Stimulated activated naive CD8-positive, alpha-beta T cell treated with anti-CD3 and anti-CD28 coated beads, Interleukin-15, Interleukin-2, amounts not matched to agents 100 U/mL and 50 U/mL, for 24 hours (primary cell): ENCODE data around the gene FBLN7.
"Not testable (repeated sequence)": the region's sequence is repeated elsewhere in the genome, so short reads cannot be mapped to it uniquely, and the experiment has no call there.

ENCODE experiments used
- ATAC-seq: fragments of 150-1000 bp; cut with Tn5 transposase; one replicate; pipeline ENCODE4 v1.10.0; 2021
- DNase-seq: peaks from one replicate; pipeline ENCODE4 v3.0.0; 2021

The FBLN7 gene

DNA sequence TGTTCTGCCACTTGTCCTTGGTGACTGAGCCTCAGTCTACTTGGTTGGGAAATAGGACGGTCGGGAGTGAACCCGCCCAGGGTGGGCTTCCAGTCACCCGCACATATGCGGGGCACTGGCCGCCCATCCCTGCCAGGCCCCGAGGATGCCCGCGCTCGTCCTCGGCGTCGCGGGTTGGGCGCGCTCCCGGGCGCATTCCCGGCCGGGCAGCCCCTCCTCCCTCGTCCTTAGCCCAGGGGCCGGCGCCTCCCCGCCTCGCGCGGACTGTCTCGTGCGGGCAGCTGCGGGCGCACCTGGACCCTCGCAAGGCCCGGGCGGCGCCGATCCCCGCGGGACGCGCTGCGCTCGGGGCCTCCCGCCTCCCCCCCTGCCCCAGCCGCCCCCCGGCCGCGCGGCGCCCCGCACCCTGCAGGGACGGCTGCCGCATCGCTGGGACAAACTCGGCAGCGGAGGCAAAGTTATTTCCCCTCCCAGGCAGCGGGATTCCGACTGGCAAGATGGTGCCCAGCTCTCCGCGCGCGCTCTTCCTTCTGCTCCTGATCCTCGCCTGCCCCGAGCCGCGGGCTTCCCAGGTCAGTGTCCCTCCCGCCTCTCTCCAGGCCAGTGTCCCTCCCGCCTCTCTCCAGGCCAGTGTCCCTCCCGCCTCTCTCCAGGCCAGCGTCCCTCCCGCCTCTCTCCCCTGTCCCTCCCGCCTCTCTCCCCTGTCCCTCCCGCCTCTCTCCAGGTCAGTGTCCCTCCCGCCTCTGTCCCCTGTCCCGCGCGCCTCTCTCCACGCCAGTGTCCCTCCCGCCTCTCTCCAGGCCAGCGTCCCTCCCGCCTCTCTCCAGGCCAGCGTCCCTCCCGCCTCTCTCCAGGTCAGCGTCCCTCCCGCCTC, at the start of gene FBLN7:
Gene FBLN7 (plus strand): TSS at position 227 of the 874 bp plus-strand sequence. CDS start 271 bp downstream, at position 498.
- ATAC-seq = peak; percentile 8

DNA sequence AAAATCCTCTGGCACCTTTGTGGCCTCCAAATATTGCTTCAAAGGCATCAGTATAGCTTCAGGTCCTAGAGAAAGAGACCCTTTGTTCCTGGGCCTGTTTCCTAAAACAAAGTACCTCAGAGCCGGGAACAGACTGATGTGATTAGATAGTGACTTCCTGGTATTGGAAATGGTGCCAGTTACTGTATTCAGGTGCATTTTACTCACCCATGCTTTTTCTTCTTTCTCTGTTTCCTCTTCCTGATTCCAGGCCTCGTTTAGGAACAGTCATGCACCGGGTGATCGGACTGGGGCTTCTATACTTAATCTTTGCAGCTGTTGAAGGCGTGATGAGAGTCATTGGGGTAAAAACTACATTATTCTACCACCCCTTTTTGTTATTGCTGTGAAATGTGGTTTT, 48.8 kb upstream of the FBLN7 start:
- DNase-seq = no peak
- ATAC-seq = no peak

More for the DNA sequence above, at the start of gene FBLN7:
- no peak for DNase-seq

DNA sequence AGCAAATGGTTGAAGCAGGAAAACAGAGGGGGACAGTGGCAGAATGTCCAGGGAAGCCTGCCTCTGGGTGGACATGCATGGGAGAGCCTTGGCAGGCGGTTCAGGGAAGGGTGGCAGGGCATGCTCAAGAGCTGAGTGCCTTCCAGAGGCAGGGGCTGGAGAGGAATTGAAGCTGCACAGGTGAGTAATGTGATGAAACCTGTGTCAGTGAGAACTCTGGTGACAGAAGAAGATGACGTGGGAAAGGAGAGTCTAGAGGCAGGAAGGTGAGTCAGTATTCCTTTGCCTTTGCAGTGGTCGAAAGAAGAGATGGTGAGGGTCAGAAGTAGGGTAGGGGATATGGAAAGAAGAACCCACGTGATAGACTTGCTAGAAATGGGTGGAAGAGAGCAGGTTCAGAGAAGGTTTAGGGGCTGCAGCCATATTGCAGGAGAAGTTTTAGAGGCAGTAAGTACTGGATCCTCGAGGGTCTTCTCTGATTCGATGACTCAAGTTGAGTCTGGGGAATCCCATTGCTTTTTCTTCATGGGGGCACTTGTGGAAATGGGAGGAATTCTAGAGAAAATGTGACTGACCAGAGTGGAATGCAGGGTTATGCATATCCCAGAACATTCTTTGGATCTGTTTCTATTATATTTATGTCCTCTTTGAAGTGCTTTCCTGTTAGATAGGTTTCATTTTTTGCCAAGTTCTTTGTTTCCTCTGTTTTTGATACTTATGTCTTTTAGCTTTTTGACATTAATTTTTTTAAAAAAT, 45.7 kb upstream of the FBLN7 start:
- ATAC-seq = peak; percentile 71
- DNase-seq = peak; percentile 10

DNA sequence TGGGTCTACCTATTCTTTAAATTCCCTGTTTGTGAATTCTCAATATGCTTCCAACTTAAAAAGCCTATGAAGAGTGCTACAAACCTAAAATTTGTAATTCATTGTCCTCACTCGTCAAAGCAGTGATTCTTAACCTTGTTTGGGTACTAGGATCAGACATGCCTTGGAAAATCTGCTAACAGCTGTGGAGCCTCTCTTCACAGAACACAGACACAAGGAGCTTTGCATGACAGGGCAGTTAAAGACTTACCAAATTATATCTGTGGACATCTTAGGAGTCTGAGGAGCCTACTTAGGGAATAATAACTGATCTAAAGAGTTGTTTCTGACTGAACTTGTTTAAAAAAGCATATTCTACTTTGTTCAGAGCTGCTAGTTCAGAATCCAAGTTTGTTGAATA, 45.0 kb upstream of the FBLN7 start:
- DNase-seq (no peak), ATAC-seq (no peak)

DNA sequence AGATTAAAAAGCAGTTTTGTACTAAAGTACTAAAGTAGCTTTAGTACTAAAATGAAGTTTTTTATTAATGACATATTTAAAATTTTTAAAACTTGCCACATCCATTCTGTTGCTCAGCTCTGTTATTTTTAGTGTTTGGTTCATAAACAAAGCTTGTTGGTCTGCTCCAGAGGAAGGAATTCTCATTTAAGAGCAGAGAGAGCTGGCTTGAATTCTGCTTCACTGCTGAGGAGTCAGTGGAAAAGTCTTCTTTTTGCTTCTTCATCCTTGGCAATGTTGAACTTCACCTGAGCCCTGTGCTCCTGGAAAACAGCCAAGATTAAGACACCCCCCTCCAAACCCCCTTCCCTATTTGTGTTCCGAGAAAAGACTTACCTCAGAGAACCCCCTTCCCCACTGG, 42.5 kb upstream of the FBLN7 start:
- no peak for DNase-seq

GRCh38 chr2:112096098-112096497, 42.1 kb upstream of the FBLN7 start:
- no peak for DNase-seq
- ATAC-seq = no peak

More for the DNA sequence above, 42.5 kb upstream of the FBLN7 start:
- ATAC-seq = no peak

DNA sequence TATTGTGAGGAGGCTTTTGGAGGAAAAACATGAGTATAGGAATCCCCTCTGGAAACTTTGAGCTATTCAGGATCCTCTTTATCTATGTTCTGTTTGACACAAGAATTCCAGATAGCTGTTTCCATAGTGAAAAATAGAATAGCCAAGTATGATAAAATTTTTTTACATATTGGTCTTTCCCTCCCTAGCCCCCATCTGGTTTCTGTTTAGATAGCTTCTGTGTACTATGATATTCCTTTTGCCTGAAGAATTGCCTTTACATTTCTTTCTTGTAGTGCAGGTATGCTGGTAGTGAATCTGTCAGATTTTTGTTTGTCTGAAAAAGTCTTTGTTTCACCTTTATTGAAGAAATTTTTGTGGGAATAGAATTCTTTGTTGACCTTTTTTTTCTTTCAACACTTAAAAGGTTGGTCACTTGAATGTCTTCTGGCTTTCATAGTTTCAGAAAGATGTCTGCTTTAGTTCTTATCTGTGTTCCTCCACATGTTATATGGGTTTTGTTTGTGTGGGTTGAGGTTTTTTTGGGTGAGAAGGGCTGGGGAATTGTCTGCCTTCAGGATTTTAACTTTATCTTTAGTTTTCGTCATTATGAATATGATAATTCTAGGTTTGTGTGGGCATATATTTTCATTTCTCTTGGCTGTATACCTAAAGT, 29.9 kb upstream of the FBLN7 start:
- DNase-seq (no peak), ATAC-seq (no peak)

GRCh38 chr2:112109278-112109677, 28.9 kb upstream of the FBLN7 start:
- no peak for DNase-seq
- ATAC-seq = no peak

DNA sequence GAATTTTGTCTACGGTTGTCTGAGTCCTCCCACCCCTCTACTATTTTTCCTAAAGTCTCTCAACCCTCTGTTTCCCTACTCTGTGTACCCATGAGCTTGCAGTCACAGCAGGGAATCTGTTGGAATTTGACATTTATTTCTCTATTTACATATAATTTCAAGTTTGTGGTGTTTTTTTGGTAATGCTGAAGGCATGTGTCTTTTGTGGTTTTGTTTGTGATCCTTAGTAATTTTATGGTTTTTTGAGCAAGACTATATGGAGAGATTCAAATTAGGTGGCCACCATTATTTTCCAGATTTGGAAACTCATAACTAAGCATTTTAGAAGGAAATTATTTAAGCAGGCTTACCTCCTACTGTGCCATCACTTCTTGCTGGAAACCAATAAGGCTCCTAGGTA, 27.2 kb upstream of the FBLN7 start:
- no peak for ATAC-seq
- DNase-seq = no peak

DNA sequence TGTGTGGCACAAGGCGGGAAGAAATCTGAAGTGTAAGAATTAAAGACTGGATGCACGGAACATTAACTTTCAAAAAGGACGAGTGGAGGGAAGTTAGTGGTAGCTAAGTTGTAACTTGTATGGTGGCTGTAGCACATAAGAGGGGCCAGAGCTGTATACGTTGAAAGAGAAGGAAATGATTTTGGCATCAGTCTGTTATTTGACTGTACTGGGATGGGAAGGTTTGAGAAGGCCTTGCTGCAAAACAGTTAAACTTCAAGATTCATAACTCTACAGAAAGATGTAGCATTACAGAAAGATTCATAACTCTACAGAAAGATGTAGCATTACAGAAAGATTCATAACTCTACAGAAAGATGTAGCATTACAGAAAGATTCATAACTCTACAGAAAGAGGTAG, 24.8 kb upstream of the FBLN7 start:
- not testable (repeated sequence) for ATAC-seq, DNase-seq

DNA sequence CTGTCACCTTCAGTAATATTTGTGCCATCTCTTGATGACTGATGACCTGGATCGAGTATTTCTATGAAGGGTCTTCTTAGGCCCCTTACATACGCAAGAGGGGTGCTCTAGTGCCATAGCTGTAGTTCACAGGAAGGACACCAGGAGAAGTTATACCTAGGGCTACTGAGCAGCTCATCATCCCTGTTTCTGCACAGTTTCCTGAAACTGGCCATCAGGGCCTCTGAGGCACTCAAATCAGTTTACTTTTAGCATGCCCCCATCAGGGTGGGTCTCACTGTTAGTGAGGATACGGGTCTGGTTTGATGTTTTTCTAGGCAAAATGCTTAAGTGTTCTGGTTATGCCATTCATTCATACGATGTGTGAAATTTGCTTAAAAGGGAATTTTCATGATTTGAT, 20.0 kb upstream of the FBLN7 start:
- ATAC-seq (no peak), DNase-seq (no peak)

GRCh38 chr2:112121682-112122254, 16.4 kb upstream of the FBLN7 start:
- peak; percentile 47 for DNase-seq
- ATAC-seq = no peak

- DNase-seq = no peak
- no peak for ATAC-seq
Observed at GRCh38 chr2:112129060-112129459, 9.1 kb upstream of the FBLN7 start.

DNA sequence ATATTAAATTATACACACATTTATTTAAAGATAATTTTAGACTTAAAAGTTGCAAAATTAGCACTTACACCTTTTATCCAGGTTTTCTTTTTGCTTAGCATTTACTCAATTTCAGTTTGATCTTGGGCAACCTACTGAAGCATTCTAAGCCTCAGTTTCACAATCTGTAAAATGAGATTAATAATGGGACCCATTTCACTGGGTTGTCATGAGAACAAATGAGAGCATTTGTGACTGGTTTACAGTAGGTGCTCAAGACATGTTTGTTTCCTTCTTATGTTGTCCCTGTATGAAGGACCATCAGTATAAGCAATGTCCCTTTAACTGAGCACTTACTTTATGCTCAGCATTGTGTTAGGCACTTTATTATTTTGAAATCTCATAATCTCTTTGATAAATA, 4.8 kb upstream of the FBLN7 start:
- DNase-seq (no peak), ATAC-seq (no peak)

GRCh38 chr2:112134120-112134519, 4.1 kb upstream of the FBLN7 start:
- ATAC-seq (no peak), DNase-seq (no peak)

GRCh38 chr2:112136096-112136495, 2.1 kb upstream of the FBLN7 start:
- no peak for DNase-seq
- ATAC-seq = no peak

DNA sequence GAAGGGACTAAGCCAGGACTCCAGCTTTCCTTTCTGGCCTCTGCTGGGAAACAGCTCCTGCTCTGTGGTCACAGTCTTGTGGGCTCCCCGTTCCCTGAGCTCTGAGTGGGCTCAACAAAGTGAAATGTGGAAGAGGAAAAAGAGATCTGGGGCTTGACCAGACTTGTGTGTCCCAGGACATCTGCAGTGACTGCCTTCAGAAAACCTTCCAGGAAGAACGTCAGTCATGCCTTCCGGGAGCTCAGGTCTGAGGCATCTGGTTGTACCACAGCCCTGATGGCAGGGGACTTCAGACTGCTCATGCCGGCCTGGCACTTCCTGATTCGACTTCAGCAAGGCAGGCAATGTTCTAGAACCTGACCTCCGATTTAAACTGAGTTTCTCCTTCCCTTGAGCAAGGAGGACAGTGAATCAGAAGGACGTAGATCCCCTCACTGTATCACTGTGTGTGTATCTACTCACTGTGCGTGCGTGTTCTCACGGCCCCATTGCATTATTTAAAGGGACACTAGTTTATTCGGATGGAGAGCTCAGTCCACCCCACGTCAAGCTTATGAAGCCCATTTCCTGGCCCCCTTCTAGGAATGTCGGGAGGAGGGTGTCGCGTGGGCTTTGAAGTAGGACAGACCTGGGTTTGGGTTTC, 548 bp upstream of the FBLN7 start:
- ATAC-seq (peak; percentile 55), DNase-seq (no peak)

- DNase-seq, ATAC-seq: not testable (repeated sequence)
Observed at GRCh38 chr2:112139033-112139614, 939 bp downstream of the FBLN7 start.

DNA sequence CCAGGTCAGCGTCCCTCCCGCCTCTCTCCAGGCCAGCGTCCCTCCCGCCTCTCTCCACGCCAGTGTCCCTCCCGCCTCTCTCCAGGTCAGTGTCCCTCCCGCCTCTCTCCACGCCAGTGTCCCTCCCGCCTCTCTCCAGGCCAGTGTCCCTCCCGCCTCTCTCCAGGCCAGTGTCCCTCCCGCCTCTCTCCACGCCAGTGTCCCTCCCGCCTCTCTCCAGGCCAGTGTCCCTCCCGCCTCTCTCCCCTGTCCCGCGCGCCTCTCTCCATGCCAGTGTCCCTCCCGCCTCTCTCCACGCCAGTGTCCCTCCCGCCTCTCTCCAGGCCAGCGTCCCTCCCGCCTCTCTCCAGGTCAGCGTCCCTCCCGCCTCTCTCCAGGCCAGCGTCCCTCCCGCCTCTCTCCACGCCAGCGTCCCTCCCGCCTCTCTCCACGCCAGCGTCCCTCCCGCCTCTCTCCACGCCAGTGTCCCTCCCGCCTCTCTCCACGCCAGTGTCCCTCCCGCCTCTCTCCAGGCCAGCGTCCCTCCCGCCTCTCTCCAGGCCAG, 1.5 kb downstream of the FBLN7 start:
- ATAC-seq = not testable (repeated sequence)

GRCh38 chr2:112140205-112140802, 2.1 kb downstream of the FBLN7 start:
- ATAC-seq (no peak), DNase-seq (no peak)

More for the DNA sequence above, 1.5 kb downstream of the FBLN7 start:
- not testable (repeated sequence) for DNase-seq
